H4 (cell line): ENCODE data around the gene MAPK8IP1. TPM values are rescaled to one million over a fixed set of nuclear protein-coding genes. Genes with fewer than 3 reads are reported as not detected.
"Not testable (repeated sequence)": the region's sequence is repeated elsewhere in the genome, so short reads cannot be mapped to it uniquely, and the experiment has no call there.

Experiments used
- DNase-seq: peaks from one replicate; pipeline ENCODE4 v3.0.0-alpha.2; 2015; ENCODE audit warnings: low spot score
- total RNA-seq: library from RNA; depleted of rRNA; stranded (reverse); fragments of >200 nt; shearing (Covaris generic); gene quantifications from 2 replicates; pipeline ENCODE4 v1.2.3, GENCODE V29; 2014; rRNA removed

The MAPK8IP1 gene
- total RNA-seq, result 10.7 and 11.9 TPM in 2 replicates

DNA sequence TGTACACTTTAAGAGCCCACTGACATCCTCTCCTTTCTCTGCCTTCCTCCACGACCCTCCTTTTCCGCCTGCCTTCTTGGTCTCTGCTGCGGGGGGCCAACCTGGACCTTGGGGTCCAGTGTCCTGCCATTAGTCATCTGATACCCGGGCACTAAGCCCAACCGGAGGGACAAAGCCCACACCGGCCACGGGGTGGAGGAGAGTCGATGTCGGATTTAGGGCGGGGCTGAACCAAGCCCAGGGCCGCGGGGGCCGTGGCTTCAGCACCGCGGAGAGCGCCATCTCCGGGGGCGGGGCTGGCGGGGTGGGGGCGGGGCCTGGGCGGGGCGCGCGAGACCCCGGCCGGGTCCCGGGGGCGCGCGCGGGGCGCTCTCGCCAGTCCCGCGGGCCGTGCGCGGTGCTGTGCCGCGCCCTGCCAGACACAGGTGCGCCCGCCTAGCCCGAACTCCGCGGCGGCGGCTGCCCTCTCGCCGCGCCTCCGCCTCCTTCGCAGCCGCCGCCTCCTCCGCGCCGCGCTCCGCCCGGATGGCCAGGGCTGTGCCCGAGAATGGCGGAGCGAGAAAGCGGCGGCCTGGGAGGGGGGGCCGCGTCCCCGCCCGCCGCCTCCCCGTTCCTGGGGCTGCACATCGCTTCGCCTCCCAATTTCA is at the start of gene MAPK8IP1:
MAPK8IP1 (plus strand) TSS at position 378 of the 647 bp plus-strand sequence; CDS start at position 548, 170 bp downstream.
- DNase-seq, result no peak

DNA sequence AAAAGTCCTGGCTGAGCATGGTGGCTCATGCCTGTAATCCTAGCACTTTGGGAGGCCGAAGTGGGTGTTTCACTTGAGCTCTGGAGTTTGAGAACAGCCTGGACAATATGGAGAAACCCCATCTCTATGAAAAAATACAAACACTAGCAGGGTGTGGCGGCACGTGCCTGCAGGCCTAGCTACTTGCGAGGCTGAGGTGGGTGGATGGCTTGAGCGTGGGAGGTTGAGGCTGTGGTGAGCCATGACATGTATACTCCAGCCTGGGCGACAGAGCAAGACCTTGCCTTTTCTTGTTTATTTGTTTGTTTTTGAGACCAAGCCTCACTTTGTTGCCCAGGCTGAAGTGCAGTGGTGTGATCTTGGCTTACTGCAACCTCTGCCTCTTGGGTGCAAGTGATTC is 46.2 kb upstream of the MAPK8IP1 start:
- DNase-seq, result no peak

- DNase-seq, result not testable (repeated sequence)
These were observed 45.2 kb upstream of the MAPK8IP1 start for GRCh38 chr11:45840251-45840650.

DNA sequence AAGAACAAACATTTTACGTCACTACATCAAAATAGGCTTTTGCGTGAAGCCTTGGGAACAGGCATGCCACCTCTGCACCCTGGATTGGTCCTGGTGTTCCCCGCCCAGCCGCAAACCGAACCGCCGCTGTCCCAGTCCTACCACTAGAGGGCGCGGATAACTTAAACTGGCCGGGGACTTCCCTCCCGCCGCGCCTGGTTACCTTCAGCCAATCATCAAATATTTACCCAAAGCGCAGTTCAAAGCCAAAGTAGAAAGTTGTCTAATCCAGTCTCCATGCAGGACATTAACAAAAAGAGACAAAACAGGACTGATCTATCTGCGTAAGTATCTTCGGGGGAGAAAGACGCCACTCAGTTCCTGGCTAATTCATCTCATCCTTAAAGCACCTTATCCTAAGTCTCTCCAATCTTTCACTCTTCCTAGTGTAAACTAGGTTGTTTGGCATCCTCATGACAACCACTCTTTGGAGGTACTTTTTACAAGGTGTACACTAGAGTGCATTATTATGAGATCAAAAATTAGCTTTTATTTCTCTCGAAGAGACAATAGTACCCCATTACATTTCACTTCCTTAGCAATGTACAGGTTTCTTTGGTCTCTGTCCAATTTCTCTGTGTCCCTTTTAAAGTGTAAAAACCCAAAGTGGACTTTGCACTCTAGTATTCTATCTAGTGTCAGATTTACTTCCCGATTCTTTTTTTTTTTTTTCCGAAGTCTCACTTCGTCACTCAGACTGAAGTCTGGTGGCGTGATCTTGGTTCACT is 42.1 kb upstream of the MAPK8IP1 start:
- DNase-seq, result peak; percentile 88

- DNase-seq, result no peak
These were observed 40.5 kb upstream of the MAPK8IP1 start for GRCh38 chr11:45844822-45845578.

DNA sequence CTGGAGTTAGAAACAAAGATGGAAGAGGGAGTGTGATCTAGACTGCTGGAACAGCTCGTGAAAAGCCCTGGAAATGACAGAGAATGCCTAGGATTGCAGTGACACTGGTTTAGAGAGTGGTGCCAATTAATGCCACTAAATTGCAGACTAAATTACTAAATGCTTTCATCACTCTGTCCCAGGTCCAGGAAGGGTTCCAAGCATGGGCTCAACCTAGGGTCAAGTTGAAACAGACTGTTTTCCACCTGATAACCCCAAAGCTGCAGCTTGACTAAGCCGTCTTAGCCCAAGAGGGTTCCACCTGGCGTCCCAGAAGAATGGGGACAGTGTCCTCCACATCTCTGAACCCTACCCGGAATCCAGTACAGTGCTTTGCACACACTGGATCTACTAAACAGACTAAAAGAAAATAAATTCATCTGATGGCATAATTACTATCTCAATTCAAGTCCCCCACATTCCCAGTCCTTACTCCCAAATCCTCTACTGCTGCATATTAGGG is 39.2 kb upstream of the MAPK8IP1 start:
- no peak for DNase-seq

GRCh38 chr11:45846974-45847910 is 38.2 kb upstream of the MAPK8IP1 start, which contains the start of gene CRY2:
TSS of gene CRY2 (plus strand) at chr11:45847475. CDS start at chr11:45847491, 16 bp downstream.
- DNase-seq, result peak; percentile 98

- DNase-seq, result no peak
These were observed 37.5 kb upstream of the MAPK8IP1 start for GRCh38 chr11:45847911-45848316.

GRCh38 chr11:45848654-45849081 is 36.8 kb upstream of the MAPK8IP1 start:
- DNase-seq, result no peak

DNA sequence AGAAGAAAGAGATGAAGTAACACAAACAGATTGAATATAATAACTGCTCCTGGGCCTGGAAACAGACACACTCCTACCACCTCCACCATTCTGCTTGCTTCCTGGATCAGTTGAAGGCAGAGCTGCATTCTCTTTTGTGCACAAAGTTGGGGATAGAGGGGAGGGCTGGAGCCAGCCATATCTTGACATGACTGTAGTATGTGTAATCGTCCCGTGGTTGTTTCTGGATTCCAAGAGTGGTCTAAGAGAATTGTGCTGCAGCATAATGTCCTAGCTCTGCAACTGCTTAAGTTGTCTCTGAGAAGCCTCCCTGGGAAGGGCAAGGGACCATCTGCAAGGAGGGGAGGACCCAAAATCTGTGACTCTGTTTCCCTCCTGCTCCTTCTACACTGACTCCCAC is 35.0 kb upstream of the MAPK8IP1 start:
- no peak for DNase-seq

DNA sequence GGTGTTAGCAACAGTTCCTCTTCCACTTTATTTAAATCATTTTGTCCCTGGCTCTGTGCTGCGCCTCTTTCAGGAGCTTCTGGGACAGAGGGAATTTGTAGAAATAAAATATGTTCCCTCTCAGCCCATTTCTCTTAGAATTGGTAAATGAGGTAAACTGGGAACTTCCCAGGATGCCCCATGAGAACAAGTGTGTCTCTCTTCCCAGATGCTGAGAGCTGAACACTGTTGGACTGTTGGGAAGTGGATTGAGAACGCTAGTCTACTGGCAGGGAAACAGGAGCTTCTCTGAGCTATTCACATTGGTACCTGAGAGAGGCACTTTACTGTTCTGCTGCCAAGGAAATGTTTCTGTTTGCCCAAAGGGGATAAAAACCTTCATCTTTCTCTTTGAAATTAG is 34.2 kb upstream of the MAPK8IP1 start:
- DNase-seq, result no peak

DNA sequence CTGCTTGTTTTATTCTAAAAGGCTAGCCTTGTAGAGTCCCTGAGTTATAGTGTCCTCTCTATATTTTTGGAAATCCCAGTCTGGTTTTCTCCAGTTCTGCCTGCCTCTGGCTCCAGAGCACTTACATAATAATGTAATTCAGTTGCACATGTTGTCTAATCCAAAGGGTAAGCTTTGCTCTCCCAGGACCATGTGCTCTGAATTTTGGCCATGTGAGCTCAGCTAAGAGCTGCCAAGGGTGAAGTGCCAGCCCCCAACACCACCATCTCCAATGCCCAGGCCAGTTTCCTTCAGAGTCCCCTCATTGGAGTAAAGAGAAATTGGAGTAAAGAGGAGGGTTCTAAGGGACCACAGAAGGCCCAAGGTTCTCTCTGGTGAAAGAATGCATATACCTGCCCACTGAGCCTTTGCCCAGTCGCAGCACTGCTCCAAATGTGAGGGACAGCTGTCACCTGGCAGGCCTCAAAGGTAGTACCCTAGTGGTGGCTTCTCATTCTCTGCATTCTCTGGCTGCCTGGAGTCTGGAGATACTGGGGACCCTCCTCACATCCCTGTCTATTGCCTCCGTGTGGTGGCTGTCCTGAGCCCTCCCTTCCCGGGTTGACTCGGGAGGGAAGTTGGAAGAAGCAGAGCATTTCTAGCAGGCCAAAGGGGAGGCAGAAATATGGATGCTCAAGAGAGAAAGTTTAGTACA is 33.3 kb upstream of the MAPK8IP1 start:
- DNase-seq, result no peak

- DNase-seq, result no peak
These were observed 32.7 kb upstream of the MAPK8IP1 start for GRCh38 chr11:45852712-45853101.

DNA sequence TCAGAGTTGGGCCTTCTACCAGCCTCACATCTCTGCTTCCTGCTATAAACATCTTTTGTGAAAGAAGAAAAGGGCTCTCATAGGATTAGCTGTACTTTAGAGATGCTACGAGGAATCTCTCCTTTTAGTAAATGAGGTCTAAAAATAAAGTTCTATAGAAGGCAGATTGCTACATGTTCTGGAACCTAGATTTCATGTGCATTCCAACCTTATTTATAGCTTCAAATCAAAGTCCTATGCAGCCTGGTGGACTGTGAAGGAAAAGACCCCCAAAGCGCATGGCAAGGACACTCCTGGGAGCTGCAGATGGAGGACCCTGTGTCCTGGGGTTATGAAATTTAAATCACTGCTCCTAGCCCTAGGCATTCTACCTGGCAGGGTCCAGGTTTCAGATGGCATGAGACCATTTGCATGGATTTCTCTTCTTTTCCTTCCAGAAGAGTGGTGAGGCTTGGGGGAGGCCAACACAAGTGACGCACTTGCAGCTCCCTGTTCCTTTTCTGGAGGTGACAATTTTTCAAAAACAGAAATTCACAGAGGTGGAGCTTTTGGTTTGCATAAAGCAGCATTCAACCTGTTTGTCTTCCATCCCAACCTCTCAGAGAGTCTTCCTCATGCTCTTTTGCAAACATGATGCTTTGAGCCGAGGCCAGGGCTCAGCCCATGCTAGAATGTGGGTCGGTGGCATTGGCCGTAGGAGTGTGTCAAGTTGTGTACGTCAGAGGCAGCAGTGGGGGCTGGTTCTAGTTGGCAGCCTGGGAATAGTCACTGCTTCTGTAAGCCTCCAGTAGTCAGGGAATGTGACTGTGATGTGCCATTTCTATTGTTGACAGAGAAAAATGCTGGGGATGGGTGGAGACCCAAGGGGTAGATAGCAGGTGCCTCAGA is 31.9 kb upstream of the MAPK8IP1 start:
- DNase-seq, result no peak

GRCh38 chr11:45855308-45855707 is 30.1 kb upstream of the MAPK8IP1 start:
- DNase-seq, result no peak

- no peak for DNase-seq
These were observed 29.4 kb upstream of the MAPK8IP1 start for GRCh38 chr11:45856044-45856468.

- DNase-seq, result peak; percentile 57
These were observed 27.4 kb upstream of the MAPK8IP1 start for GRCh38 chr11:45857961-45858474.

GRCh38 chr11:45858751-45859398 is 26.6 kb upstream of the MAPK8IP1 start:
- no peak for DNase-seq
